ENCODE data around the gene CAMSAP1. TPM values are rescaled to one million over a fixed set of nuclear protein-coding genes. Genes with fewer than 3 reads are reported as not detected.

Gene CAMSAP1
- polyA plus RNA-seq, 3 donors = 0.71 to 9.0 (median 0.75) TPM

GRCh38 chr9:135830496-135830895 lies 76.8 kb downstream of the CAMSAP1 start:
- Histone ChIP-seq H3K4me1 (ENCODE audit: control insufficient read depth in 1 of 2, insufficient read depth in 2 of 2, low read length in 2 of 2) (no peaks in the 10 kb centered on the region), H3K4me3 (replicated peaks in 1 of 3; ENCODE audit: low read depth in 2 of 3, low read length in 3 of 3) (no peak overlapping the region), H3K79me2 (ENCODE audit: insufficient read depth, low read length) (no peaks in the 10 kb centered on the region), H3K36me3 (replicated peaks in 1 of 2; ENCODE audit: control insufficient read depth in 1 of 2, insufficient read depth in 2 of 2, low read length in 2 of 2) (peaks cover 13 to 50% of the 10 kb centered on the region in 2 donors), H2AFZ (ENCODE audit: insufficient read depth, low read depth, low read length, poor library complexity, severe bottlenecking) (no peak overlapping the region), H3K27me3 (ENCODE audit: control insufficient read depth in 2 of 2, insufficient read depth in 2 of 2, low read length in 2 of 2) (no peaks in the 10 kb centered on the region), H3K27ac (ENCODE audit: low read depth in 1 of 2, low read length in 2 of 2) (no peak overlapping the region), H3K9ac (ENCODE audit: insufficient read depth, low read length, poor library complexity, severe bottlenecking) (no peak overlapping the region), H4K20me1 (ENCODE audit: insufficient read depth, low read length) (peaks cover 41% of the 10 kb centered on the region), H3K4me2 (replicated peaks; ENCODE audit: extremely low read depth, low read length, poor library complexity, severe bottlenecking) (no peak overlapping the region), H3K9me3 (replicated peaks in 1 of 2; ENCODE audit: control insufficient read depth in 1 of 2, insufficient read depth in 1 of 2, low read length in 2 of 2) (peaks cover 0 to 12% of the 10 kb centered on the region in 2 donors)
- Mint-ChIP-seq H3K27me3 (ENCODE audit: low read depth in 3 of 3) (no peaks in the 10 kb centered on the region), H3K36me3 (peaks cover 29 to 37% of the 10 kb centered on the region in 2 donors), H3K9me3 (peaks cover 0 to 7% (median 4%) of the 10 kb centered on the region in 7 donors), H3K27ac (no peak overlapping the region), H3K4me3 (no peak overlapping the region), H3K4me1 (peaks cover 3% of the 10 kb centered on the region)
- TF ChIP-seq, protein P1, sequence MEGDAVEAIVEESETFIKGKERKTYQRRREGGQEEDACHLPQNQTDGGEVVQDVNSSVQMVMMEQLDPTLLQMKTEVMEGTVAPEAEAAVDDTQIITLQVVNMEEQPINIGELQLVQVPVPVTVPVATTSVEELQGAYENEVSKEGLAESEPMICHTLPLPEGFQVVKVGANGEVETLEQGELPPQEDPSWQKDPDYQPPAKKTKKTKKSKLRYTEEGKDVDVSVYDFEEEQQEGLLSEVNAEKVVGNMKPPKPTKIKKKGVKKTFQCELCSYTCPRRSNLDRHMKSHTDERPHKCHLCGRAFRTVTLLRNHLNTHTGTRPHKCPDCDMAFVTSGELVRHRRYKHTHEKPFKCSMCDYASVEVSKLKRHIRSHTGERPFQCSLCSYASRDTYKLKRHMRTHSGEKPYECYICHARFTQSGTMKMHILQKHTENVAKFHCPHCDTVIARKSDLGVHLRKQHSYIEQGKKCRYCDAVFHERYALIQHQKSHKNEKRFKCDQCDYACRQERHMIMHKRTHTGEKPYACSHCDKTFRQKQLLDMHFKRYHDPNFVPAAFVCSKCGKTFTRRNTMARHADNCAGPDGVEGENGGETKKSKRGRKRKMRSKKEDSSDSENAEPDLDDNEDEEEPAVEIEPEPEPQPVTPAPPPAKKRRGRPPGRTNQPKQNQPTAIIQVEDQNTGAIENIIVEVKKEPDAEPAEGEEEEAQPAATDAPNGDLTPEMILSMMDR (IDR thresholded peaks at IDR 0.05) = no peak
- DNase-seq = no peak
- intact Hi-C loops (cut with micrococcal nuclease) = no loop called here
- WGBS (ENCODE audit: insufficient coverage) = no CpG with 5 or more reads among the region's 1 CpG

DNA sequence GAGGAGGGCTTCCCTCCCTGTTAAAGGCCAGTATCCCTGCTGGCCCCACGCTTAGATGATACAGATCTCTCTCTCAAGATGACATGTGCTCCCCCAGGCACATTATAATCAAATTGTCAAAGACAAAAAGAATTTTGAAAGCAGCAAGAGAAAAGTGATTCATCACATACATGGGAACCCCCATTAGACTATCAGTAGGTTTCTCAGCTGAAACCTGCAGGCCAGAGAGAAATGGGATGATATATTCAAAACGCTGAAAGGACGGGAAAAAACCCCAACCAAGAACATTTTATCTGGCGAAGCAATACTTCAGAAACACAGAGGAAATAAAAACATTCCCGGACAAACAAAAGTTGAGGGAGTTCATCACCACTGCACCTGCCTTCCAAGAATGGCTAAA lies 78.7 kb downstream of the CAMSAP1 start:
- peaks cover 47 to 51% of the 10 kb centered on the region in 2 donors for H3K36me3 Mint-ChIP-seq
- no peak overlapping the region for H3K4me3 ChIP-seq (replicated peaks in 1 of 3; ENCODE audit: low read depth in 2 of 3, low read length in 3 of 3)

More for the DNA sequence above, 78.7 kb downstream of the CAMSAP1 start:
- no peak for DNase-seq
- TF ChIP-seq, protein P1 (IDR thresholded peaks at IDR 0.05) = no peak
- H3K27ac ChIP-seq (ENCODE audit: low read depth in 1 of 2, low read length in 2 of 2) = no peak overlapping the region
- Mint-ChIP-seq H3K4me1 (no peaks in the 10 kb centered on the region), H3K27me3 (ENCODE audit: low read depth in 3 of 3) (no peaks in the 10 kb centered on the region), H3K9me3 (peaks cover 0 to 7% (median 4%) of the 10 kb centered on the region in 7 donors), H3K27ac (no peak overlapping the region), H3K4me3 (no peak overlapping the region)
- H4K20me1 ChIP-seq (ENCODE audit: insufficient read depth, low read length) = peaks cover 23% of the 10 kb centered on the region
- no peaks in the 10 kb centered on the region for H3K79me2 ChIP-seq (ENCODE audit: insufficient read depth, low read length)
- no peak overlapping the region for H2AFZ ChIP-seq (ENCODE audit: insufficient read depth, low read depth, low read length, poor library complexity, severe bottlenecking)
- H3K4me2 ChIP-seq (replicated peaks; ENCODE audit: extremely low read depth, low read length, poor library complexity, severe bottlenecking) = no peak overlapping the region
- peaks cover 0 to 12% of the 10 kb centered on the region in 2 donors for H3K9me3 ChIP-seq (replicated peaks in 1 of 2; ENCODE audit: control insufficient read depth in 1 of 2, insufficient read depth in 1 of 2, low read length in 2 of 2)
- intact Hi-C loops (cut with micrococcal nuclease) = no loop called here
- H3K4me1 ChIP-seq (ENCODE audit: control insufficient read depth in 1 of 2, insufficient read depth in 2 of 2, low read length in 2 of 2) = no peaks in the 10 kb centered on the region
- H3K36me3 ChIP-seq (replicated peaks in 1 of 2; ENCODE audit: control insufficient read depth in 1 of 2, insufficient read depth in 2 of 2, low read length in 2 of 2) = peaks cover 26 to 60% of the 10 kb centered on the region in 2 donors
- 100% methylated on average over 1 of the region's 5 CpGs for WGBS (ENCODE audit: insufficient coverage)
- H3K27me3 ChIP-seq (ENCODE audit: control insufficient read depth in 2 of 2, insufficient read depth in 2 of 2, low read length in 2 of 2) = no peaks in the 10 kb centered on the region
- no peak overlapping the region for H3K9ac ChIP-seq (ENCODE audit: insufficient read depth, low read length, poor library complexity, severe bottlenecking)

All from CD14-positive monocyte (primary cell).